CD1c-positive myeloid dendritic cell (primary cell): ENCODE results near the gene GPR12.

Source experiments
- DNase-seq: peaks from one replicate; pipeline ENCODE4 v3.0.0-alpha.2; 2016; ENCODE audit errors: extremely low spot score

GPR12 gene

GRCh38 chr13:26705536-26705935 lies 55.0 kb downstream of the GPR12 start:
- DNase-seq: no peak
